LNCaP clone FGC (cell line): Measurements from ENCODE around the gene RFX3.

Source experiments
- DNase-seq: peaks from one replicate; pipeline ENCODE4 v3.0.0-alpha.2; 2011; ENCODE audit warnings: low read depth
- H3K4me3 ChIP-seq: 2 replicates; pipeline ENCODE4 v1.5.1; 2011; ENCODE audit warnings: mild to moderate bottlenecking, low read depth, low read length, control low read depth
- TF ChIP-seq, protein P1 (sequence below): IDR thresholded peaks from 2 replicates; pipeline ENCODE4 v1.5.1; 2012; ENCODE audit warnings: mild to moderate bottlenecking; ENCODE audit not compliant: control insufficient read depth, insufficient read depth; ENCODE audit errors: extremely low read depth

The RFX3 gene

DNA sequence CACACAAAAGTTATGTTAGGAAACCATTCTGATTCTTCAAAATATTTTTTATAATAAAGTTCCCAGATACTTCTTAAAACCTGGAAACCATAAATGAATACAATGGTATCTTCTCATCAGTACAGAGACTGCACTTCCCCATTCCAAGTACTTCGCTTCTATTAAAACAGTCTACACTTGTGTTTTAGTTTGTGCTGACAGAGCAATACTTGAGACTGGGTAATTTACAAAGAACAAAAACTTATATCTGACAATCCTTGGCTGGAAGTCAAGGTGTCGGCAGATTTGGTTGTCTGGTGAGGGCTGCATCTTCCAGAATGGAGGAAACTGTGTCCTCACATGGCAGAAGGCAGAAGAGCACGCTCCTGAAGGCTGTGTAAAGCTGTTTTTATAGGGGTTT lies 70.1 kb downstream of the RFX3 start:
- DNase-seq = no peak
- TF ChIP-seq, protein P1, sequence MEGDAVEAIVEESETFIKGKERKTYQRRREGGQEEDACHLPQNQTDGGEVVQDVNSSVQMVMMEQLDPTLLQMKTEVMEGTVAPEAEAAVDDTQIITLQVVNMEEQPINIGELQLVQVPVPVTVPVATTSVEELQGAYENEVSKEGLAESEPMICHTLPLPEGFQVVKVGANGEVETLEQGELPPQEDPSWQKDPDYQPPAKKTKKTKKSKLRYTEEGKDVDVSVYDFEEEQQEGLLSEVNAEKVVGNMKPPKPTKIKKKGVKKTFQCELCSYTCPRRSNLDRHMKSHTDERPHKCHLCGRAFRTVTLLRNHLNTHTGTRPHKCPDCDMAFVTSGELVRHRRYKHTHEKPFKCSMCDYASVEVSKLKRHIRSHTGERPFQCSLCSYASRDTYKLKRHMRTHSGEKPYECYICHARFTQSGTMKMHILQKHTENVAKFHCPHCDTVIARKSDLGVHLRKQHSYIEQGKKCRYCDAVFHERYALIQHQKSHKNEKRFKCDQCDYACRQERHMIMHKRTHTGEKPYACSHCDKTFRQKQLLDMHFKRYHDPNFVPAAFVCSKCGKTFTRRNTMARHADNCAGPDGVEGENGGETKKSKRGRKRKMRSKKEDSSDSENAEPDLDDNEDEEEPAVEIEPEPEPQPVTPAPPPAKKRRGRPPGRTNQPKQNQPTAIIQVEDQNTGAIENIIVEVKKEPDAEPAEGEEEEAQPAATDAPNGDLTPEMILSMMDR = no peak
- no peak overlapping the region for H3K4me3 ChIP-seq

DNA sequence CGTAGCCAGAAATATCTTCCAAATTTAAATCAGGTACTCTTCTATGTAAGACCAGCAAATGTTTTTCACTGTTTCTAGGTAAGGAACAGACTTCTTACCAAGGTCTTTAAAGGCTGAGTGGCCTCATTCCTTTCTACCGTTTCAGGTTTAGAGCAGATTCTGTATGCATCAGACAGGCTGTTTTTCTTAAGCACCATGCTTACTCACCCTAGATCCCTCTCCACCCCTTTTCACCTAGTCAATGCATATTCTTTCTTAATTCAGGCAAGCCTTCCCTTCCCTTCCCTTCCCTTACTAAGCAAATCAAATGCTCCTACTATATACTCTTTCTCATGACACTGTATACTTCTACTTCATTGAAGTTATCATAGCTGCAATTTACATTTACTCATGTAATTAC lies 70.7 kb downstream of the RFX3 start:
- DNase-seq = no peak
- TF ChIP-seq, protein P1 = no peak
- no peak overlapping the region for H3K4me3 ChIP-seq

DNA sequence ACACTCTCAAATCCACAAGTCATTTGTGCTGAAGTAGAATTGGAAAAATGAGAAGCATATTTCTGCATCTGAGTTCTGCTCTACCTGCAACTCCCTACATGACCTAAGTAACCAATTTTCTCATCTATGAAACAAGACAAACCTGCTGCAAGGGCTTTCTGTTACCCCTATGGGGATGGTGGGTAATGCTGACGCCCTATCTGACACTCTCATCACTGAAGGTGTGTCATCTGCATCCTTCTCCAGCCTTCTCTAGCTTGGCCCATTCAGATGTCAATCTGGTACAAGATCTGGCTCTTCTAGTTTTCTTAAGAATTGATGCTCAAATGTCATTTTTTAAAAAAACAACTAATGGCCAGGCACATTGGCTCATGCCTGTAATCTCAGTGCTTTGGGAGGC lies 73.8 kb downstream of the RFX3 start:
- H3K4me3 ChIP-seq = no peak overlapping the region
- TF ChIP-seq, protein P1 = no peak
- no peak for DNase-seq

DNA sequence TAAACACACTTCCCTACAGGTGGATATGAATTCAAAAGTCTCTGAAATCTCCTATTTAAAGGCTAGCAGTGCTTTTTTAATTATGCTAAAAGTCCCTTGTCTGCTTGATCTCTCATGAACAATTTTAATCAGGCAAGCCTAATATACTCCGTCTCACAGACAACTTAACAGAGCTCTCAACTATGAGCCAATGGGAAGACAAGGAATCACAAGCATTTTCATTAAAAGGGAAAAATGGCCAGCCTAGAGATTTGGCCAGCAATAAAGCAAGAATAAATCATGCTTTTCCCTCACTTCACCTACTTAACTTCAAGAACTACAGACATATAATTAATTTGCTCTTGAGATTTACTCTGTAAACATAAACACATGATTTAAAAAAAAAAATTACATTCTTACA lies 78.0 kb downstream of the RFX3 start:
- no peak overlapping the region for H3K4me3 ChIP-seq
- TF ChIP-seq, protein P1 = no peak
- DNase-seq = no peak

DNA sequence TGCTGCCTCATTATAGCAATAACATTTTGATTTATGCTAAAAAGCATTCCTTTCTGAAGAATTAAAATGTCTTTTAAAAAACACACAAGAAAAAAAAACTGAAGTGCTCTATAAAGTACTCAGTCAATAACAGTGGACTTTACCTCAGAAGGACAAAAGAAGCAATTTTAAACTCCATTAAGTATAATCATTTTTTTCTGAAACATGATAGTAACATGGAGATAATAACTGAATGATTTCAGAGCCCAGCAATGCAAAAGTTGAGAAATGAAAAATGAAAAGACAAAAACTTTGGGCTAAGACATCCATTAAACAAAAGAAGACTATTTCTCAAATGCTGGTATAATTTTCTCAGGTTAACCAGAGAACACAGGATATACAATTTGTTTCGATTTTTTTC lies 78.7 kb downstream of the RFX3 start:
- TF ChIP-seq, protein P1 = no peak

DNA sequence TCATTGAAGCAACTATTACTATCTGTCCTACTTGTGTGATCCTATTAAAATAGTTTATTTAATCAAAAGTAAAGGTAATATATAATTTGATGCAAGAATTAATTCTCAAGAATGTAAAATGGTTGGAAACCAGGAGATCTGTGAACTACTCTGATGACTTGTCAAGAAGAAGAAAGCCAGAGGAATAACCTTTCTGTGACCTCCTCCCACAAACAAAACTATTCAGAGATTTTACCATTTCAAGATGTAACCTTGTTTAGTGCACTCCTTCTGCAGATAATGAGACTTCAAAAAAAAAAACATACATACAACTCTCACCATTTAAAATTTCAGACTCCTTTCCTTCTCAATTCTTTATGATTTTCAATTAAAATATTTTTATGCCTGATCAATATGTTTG lies 79.5 kb downstream of the RFX3 start:
- TF ChIP-seq, protein P1 = no peak
- no peak for DNase-seq
- no peak overlapping the region for H3K4me3 ChIP-seq

More for the DNA sequence above, 78.7 kb downstream of the RFX3 start:
- DNase-seq = no peak
- no peak overlapping the region for H3K4me3 ChIP-seq

DNA sequence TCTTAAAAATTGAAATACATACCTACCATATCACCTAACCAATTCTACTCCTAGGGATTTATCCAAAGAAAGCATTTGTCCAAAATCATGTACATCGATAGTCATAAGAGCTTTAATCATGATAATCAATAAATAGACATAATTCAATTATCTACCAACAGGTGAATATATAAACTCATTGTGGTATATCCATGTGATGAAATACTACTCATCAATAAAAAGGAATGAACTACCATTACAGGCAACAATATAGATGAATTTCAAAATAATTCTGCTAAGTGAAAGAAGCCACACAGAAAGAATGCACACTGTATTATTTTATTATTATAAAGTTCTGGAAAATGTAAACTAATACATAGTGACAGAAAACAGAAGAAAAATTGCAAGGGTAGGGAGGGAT lies 81.8 kb downstream of the RFX3 start:
- no peak for DNase-seq
- H3K4me3 ChIP-seq = no peak overlapping the region
- TF ChIP-seq, protein P1 = no peak
